ENCODE results near the gene SCAMP2. TPM values are rescaled to one million over a fixed set of nuclear protein-coding genes. Genes with fewer than 3 reads are reported as not detected.

SCAMP2 gene
- total RNA-seq, 2 donors from 2014 or later, result 47.5 to 50.9 TPM

DNA sequence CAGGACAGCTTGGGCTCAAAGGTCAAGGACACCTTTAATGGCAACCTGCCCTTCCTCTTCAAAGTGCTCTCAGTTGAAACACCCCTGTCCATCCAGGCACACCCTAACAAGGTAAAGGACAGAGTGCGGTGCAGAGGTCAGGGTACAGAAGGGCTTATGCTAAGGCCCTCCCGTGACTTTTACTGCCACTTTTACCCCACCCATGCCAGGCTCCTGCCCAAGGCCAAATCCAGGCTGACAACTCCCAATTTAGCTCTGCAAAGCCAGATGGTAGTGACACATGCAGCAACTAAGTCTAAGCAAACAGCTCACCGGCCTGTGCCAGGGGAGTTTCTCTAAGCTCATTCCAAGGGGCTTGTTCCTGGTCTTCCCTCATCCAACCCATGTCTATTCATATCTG, 18.3 kb upstream of the SCAMP2 start:
- Histone ChIP-seq H3K4me1 (ENCODE audit: control insufficient read depth, insufficient read depth, low read length) (peaks cover 7% of the 10 kb centered on the region), H3K36me3 (ENCODE audit: control insufficient read depth, insufficient read depth, low read length) (peaks cover 31% of the 10 kb centered on the region), H3K27ac (ENCODE audit: low read depth, low read length) (no peak overlapping the region), H3K4me3 (ENCODE audit: low read length) (no peak overlapping the region), H3K9ac (ENCODE audit: extremely low read depth, low read length, poor library complexity, severe bottlenecking) (no peak overlapping the region), H3K9me3 (ENCODE audit: control insufficient read depth, low read length) (no peaks in the 10 kb centered on the region), H3K27me3 (ENCODE audit: control insufficient read depth, insufficient read depth, low read length, poor library complexity, severe bottlenecking) (no peaks in the 10 kb centered on the region)
- WGBS, 2 experiments (ENCODE audit: insufficient coverage in 1 of 2, insufficient read length in 1 of 2), result 94 to 100% methylated on average over 3 of the region's 3 CpGs
- Mint-ChIP-seq H3K9me3 (peaks cover 1% of the 10 kb centered on the region), H3K36me3 (ENCODE audit: low read depth) (peaks cover 29% of the 10 kb centered on the region), H3K27me3 (ENCODE audit: insufficient read depth) (no peaks in the 10 kb centered on the region), H3K27ac (no peak overlapping the region), H3K4me1 (peaks cover 16% of the 10 kb centered on the region), H3K4me3 (no peak overlapping the region)
- no peak for TF ChIP-seq CTCF (conservative IDR thresholded peaks at IDR 0.05)
- no peak for DNase-seq

DNA sequence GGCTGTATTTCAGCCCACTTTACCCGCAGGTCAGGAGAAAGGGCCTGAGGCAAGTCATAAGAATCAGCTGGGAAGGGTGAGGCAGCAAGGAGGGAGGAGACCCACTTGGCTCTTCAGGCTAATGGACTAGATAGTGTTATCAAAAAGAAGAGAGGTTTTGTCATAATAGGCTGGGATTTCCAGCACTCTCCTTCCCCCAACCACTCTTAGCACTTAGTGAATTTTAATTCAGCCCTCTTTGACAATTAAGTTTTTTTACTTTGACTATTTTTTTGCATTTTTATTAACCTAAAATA, 17.4 kb upstream of the SCAMP2 start:
- Histone ChIP-seq H3K9ac (ENCODE audit: extremely low read depth, low read length, poor library complexity, severe bottlenecking) (peak overlapping the region; percentile 89), H3K36me3 (ENCODE audit: control insufficient read depth, insufficient read depth, low read length) (peaks cover 27% of the 10 kb centered on the region), H3K9me3 (ENCODE audit: control insufficient read depth, low read length) (no peaks in the 10 kb centered on the region), H3K27me3 (ENCODE audit: control insufficient read depth, insufficient read depth, low read length, poor library complexity, severe bottlenecking) (no peaks in the 10 kb centered on the region), H3K27ac (ENCODE audit: low read depth, low read length) (no peak overlapping the region), H3K4me3 (ENCODE audit: low read length) (peak overlapping the region; percentile 100), H3K4me1 (ENCODE audit: control insufficient read depth, insufficient read depth, low read length) (peaks cover 7% of the 10 kb centered on the region)
- Mint-ChIP-seq H3K4me1 (peaks cover 19% of the 10 kb centered on the region), H3K4me3 (peak overlapping the region; percentile 86), H3K27me3 (ENCODE audit: insufficient read depth) (no peaks in the 10 kb centered on the region), H3K27ac (no peak overlapping the region), H3K9me3 (peaks cover 1% of the 10 kb centered on the region), H3K36me3 (ENCODE audit: low read depth) (peaks cover 27% of the 10 kb centered on the region)
- no peak for DNase-seq
- WGBS, 2 experiments (ENCODE audit: insufficient coverage in 1 of 2, insufficient read length in 1 of 2), result 0 to 3% methylated on average over 1 of the region's 1 CpG
- no peak for TF ChIP-seq CTCF (conservative IDR thresholded peaks at IDR 0.05)

- Histone ChIP-seq H3K27ac (ENCODE audit: low read depth, low read length) (peak within 1 kb of the TSS; percentile 51), H3K27me3 (ENCODE audit: control insufficient read depth, insufficient read depth, low read length, poor library complexity, severe bottlenecking) (no peaks in the 10 kb centered on the region), H3K36me3 (ENCODE audit: control insufficient read depth, insufficient read depth, low read length) (peaks cover 27% of the 10 kb centered on the region), H3K9me3 (ENCODE audit: control insufficient read depth, low read length) (no peaks in the 10 kb centered on the region), H3K9ac (ENCODE audit: extremely low read depth, low read length, poor library complexity, severe bottlenecking) (peak within 1 kb of the TSS; percentile 89), H3K4me3 (ENCODE audit: low read length) (peak within 1 kb of the TSS; percentile 100), H3K4me1 (ENCODE audit: control insufficient read depth, insufficient read depth, low read length) (peaks cover 7% of the 10 kb centered on the region)
- H3K36me3 Mint-ChIP-seq (ENCODE audit: low read depth), result peaks cover 23% of the 10 kb centered on the region
- H3K27me3 Mint-ChIP-seq (ENCODE audit: insufficient read depth), result no peaks in the 10 kb centered on the region
- peak within 1 kb of the TSS; percentile 90 for H3K27ac Mint-ChIP-seq
- H3K4me3 Mint-ChIP-seq, result peak within 1 kb of the TSS; percentile 86
- peaks cover 1% of the 10 kb centered on the region for H3K9me3 Mint-ChIP-seq
- TF ChIP-seq CTCF (conservative IDR thresholded peaks at IDR 0.05), result no peak
- DNase-seq, result peak; percentile 96
- H3K4me1 Mint-ChIP-seq, result peaks cover 19% of the 10 kb centered on the region
- WGBS, 2 experiments (ENCODE audit: insufficient coverage in 1 of 2, insufficient read length in 1 of 2), result 2 to 4% methylated on average over 21 to 47 of the region's 47 CpGs
These were observed 16.9 kb upstream of the SCAMP2 start, which contains the start of gene MPI for GRCh38 chr15:74889883-74890664. TSS of gene MPI (plus strand) at chr15:74890042. CDS start at chr15:74890074, 32 bp downstream.
